H1 (cell line): Measurements from ENCODE around the gene MAP2K5. TPM values are rescaled to one million over a fixed set of nuclear protein-coding genes. Genes with fewer than 3 reads are reported as not detected.

Experiments
- ATF3 ChIP-seq: IDR thresholded peaks from 2 replicates; pipeline ENCODE4 v1.6.1; 2011; ENCODE audit warnings: low read depth, mild to moderate bottlenecking, low read length; ENCODE audit not compliant: insufficient read depth
- BRCA1 ChIP-seq: IDR thresholded peaks from 2 replicates; pipeline ENCODE4 v1.6.1; 2012; ENCODE audit warnings: low read depth, low read length, improper control_type of control experiment
- CHD1 ChIP-seq: IDR thresholded peaks from 2 replicates; pipeline ENCODE4 v1.6.1; 2012; ENCODE audit warnings: low read depth, low read length, improper control_type of control experiment
- CHD7 ChIP-seq: fragments of 300-600 bp; sonication (generic); IDR thresholded peaks from 2 replicates; pipeline ENCODE4 v1.7.1; 2012; ENCODE audit warnings: low read length, moderate library complexity, mild to moderate bottlenecking, inconsistent platforms; ENCODE audit not compliant: insufficient replicate concordance
- GTF2F1 ChIP-seq: IDR thresholded peaks from 2 replicates; pipeline ENCODE4 v1.6.1; 2012; ENCODE audit warnings: low read depth, low read length, improper control_type of control experiment, borderline replicate concordance
- HDAC6 ChIP-seq: IDR thresholded peaks from one replicate; pipeline ENCODE4 v1.7.1; 2012; ENCODE audit warnings: low read depth, mild to moderate bottlenecking, inconsistent platforms, low read length, moderate library complexity
- KDM4A ChIP-seq: IDR thresholded peaks from one replicate; pipeline ENCODE4 v1.7.1; 2012; ENCODE audit warnings: low read depth, mild to moderate bottlenecking, moderate library complexity, low read length, inconsistent platforms; ENCODE audit not compliant: severe bottlenecking
- RAD21 ChIP-seq, 2 experiments: IDR thresholded peaks in 1 of 2; conservative IDR thresholded peaks in 1 of 2; 2 replicates each; pipeline ENCODE4 v1.6.1; 2011; ENCODE audit warnings: low read depth in 2 of 2, low read length in 2 of 2, improper control_type of control experiment in 1 of 2, inconsistent platforms in 1 of 2, mild to moderate bottlenecking in 1 of 2, moderate library complexity in 1 of 2
- TCF12 ChIP-seq: IDR thresholded peaks from 2 replicates; pipeline ENCODE4 v1.6.1; 2011; ENCODE audit warnings: low read depth, mild to moderate bottlenecking, low read length
- TEAD4 ChIP-seq: IDR thresholded peaks from 2 replicates; pipeline ENCODE4 v1.6.1; 2012; ENCODE audit warnings: low read depth, low read length, inconsistent platforms, mixed read lengths
- ZNF274 ChIP-seq: IDR thresholded peaks from 2 replicates; pipeline ENCODE4 v1.7.0; 2012; ENCODE audit warnings: low read length, borderline replicate concordance; ENCODE audit errors: extremely low read depth
- polyA plus RNA-seq, 7 experiments: library from polyadenylated mRNA; depleted of rRNA in 3 of 7; stranded (reverse) in 5 of 7; unstranded in 2 of 7; fragments of >200 nt in 5 of 7; fragments of 200-250 nt in 2 of 7; gene quantifications; 1 replicate in 5 of 7; 2 replicates in 1 of 7; 4 replicates in 1 of 7; pipeline versions ENCODE4 v1.2.1 to v1.2.3, GENCODE V29; 2011 to 2013; ENCODE audit warnings: missing spikeins in 2 of 7, mixed read lengths in 2 of 7
- total RNA-seq: library from RNA; stranded (reverse); fragmentation: NEBNext Ultra II Directional; extraction: Animal tissue kit (Norgen Biotek cat#: 25700); gene quantifications from 2 replicates; pipeline ENCODE4 v1.2.1, GENCODE V29; 2021

Gene MAP2K5
- total and polyA plus RNA-seq, 2 of the 8 experiments (the other 6 are each of a cell fraction or from before 2014, with no cell fraction given) = 4.4 to 15.8 TPM

- no peak for TF ChIP-seq CHD7
- TF ChIP-seq TEAD4 = no peak
- no peak for TF ChIP-seq TCF12
- no peak for TF ChIP-seq KDM4A
- TF ChIP-seq ZNF274 = no peak
- no peak for TF ChIP-seq CHD1
- TF ChIP-seq ATF3 = no peak
- TF ChIP-seq RAD21 (IDR thresholded peaks at IDR 0.05 in 1 of 2, conservative IDR thresholded peaks at IDR 0.05 in 1 of 2; ENCODE audit: low read depth in 2 of 2, low read length in 2 of 2) = no peak
- no peak for TF ChIP-seq GTF2F1
- no peak for TF ChIP-seq BRCA1
- TF ChIP-seq HDAC6 = no peak
Observed at GRCh38 chr15:67765701-67766100, 223.2 kb downstream of the MAP2K5 start (continued).
